Retinal pigment epithelial cell (primary cell): Measurements from ENCODE around the gene ZNF556.

Source experiments
- DNase-seq: peaks from one replicate; pipeline ENCODE4 v3.0.0-alpha.2; 2010; ENCODE audit warnings: low read depth
- H3K4me3 ChIP-seq: 2 replicates; pipeline ENCODE4 v1.5.1; 2011; ENCODE audit warnings: mild to moderate bottlenecking, low read length, control low read depth, moderate library complexity
- CTCF ChIP-seq: conservative IDR thresholded peaks from 2 replicates; pipeline ENCODE4 v1.5.1; 2011; ENCODE audit warnings: low read depth, low read length, control low read depth, inconsistent platforms

ZNF556 gene

GRCh38 chr19:2867025-2867991, at the start of gene ZNF556:
Gene ZNF556 (plus strand): TSS chr19:2867335. CDS start chr19:2867422, 87 bp downstream.
- no peak within 1 kb of the TSS for H3K4me3 ChIP-seq
- DNase-seq: no peak
- TF ChIP-seq CTCF: no peak

- peak; percentile 75 for DNase-seq
- peak; percentile 95 for TF ChIP-seq CTCF
- H3K4me3 ChIP-seq: peak within 1 kb of the TSS; percentile 71
These were observed 47.5 kb upstream of the ZNF556 start, which contains the start of gene ZNF554 for GRCh38 chr19:2819540-2820111. Gene ZNF554 (plus strand): TSS chr19:2819868. CDS start chr19:2820072, 204 bp downstream.

- H3K4me3 ChIP-seq: peak overlapping the region; percentile 71
- DNase-seq: no peak
- TF ChIP-seq CTCF: no peak
These were observed 46.9 kb upstream of the ZNF556 start for GRCh38 chr19:2820112-2820702.

GRCh38 chr19:2822846-2823245, 44.3 kb upstream of the ZNF556 start:
- H3K4me3 ChIP-seq: no peak overlapping the region
- no peak for TF ChIP-seq CTCF
- DNase-seq: no peak

- DNase-seq: no peak
- TF ChIP-seq CTCF: no peak
These were observed 43.5 kb upstream of the ZNF556 start for GRCh38 chr19:2823646-2824045.

GRCh38 chr19:2824129-2824528, 43.0 kb upstream of the ZNF556 start:
- H3K4me3 ChIP-seq: no peak overlapping the region
- no peak for DNase-seq
- no peak for TF ChIP-seq CTCF

More at GRCh38 chr19:2823646-2824045, 43.5 kb upstream of the ZNF556 start:
- H3K4me3 ChIP-seq: no peak overlapping the region
